Mammary epithelial cell (primary cell): ENCODE data around the gene CHRNE.

ENCODE experiments used
- EZH2 ChIP-seq: IDR thresholded peaks from 2 replicates; pipeline ENCODE4 v1.6.1; 2012; ENCODE audit warnings: low read length, inconsistent platforms, borderline replicate concordance
- TF ChIP-seq, protein P1 (sequence below), 2 donors: IDR thresholded peaks in 1 of 2; conservative IDR thresholded peaks in 1 of 2; 2 replicates each; pipeline ENCODE4 v1.5.1; 2011 to 2012; ENCODE audit warnings: inconsistent platforms in 2 of 2, low read length in 2 of 2, mild to moderate bottlenecking in 2 of 2, control low read depth in 1 of 2, low read depth in 1 of 2; ENCODE audit not compliant: insufficient read depth in 1 of 2; ENCODE audit errors: extremely low read depth in 1 of 2

DNA sequence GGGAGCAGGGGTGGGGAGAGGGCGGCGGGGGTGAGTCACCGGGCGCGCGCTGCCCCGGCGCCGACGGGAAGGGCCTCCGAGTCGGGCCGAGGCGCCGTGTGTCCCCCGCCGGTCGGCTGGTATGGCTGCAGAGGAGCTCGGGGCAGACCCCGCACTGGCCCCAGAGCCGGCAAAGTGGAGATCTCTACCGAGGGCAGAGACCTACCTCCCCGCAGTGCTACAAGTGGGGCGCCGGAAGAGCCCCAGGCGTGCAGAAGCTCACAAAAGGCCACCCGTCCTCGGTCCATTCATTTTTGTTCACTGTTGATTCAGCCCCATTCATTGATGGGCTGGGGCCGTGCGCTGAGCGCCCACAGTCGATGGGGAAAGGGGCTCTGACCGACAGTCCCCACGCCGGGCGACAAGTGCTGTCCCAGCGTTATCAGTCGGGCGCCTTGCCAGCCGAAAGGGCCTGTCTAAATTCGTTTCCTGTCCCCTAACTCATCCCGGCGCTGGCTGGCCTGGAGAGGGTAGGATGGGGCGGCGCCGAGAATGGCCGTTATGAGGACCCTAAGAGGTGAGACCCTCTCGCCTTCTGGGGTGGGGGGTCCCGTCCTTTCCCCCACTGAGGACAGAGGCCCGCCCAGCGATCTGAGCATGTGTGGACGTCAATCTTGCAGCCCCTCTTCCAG lies 47.3 kb upstream of the CHRNE start:
- TF ChIP-seq, protein P1, sequence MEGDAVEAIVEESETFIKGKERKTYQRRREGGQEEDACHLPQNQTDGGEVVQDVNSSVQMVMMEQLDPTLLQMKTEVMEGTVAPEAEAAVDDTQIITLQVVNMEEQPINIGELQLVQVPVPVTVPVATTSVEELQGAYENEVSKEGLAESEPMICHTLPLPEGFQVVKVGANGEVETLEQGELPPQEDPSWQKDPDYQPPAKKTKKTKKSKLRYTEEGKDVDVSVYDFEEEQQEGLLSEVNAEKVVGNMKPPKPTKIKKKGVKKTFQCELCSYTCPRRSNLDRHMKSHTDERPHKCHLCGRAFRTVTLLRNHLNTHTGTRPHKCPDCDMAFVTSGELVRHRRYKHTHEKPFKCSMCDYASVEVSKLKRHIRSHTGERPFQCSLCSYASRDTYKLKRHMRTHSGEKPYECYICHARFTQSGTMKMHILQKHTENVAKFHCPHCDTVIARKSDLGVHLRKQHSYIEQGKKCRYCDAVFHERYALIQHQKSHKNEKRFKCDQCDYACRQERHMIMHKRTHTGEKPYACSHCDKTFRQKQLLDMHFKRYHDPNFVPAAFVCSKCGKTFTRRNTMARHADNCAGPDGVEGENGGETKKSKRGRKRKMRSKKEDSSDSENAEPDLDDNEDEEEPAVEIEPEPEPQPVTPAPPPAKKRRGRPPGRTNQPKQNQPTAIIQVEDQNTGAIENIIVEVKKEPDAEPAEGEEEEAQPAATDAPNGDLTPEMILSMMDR (conservative IDR thresholded peaks at IDR 0.05 in 1 of 2, IDR thresholded peaks at IDR 0.05 in 1 of 2; ENCODE audit: extremely low read depth in 1 of 2, insufficient read depth in 1 of 2, low read depth in 1 of 2, low read length in 2 of 2), result no peak
- TF ChIP-seq EZH2, result no peak
